ENCODE data around the gene CD44.

- TF ChIP-seq CTCF (IDR thresholded peaks at IDR 0.05) (no peak), POLR2A (IDR thresholded peaks at IDR 0.05) (no peak), POLR2AphosphoS5 (IDR thresholded peaks at IDR 0.05) (no peak)
These were observed 32.4 kb upstream of the CD44 start for GRCh38 chr11:35106595-35106994.
